MM.1S (cell line): ENCODE measurements around the gene CD300A.

Source experiments
- EZH2 ChIP-seq: fragments of 300-600 bp; sonication (generic); optimal IDR thresholded peaks from 2 replicates; pipeline ENCODE3; 2017; ENCODE audit warnings: low read depth, mild to moderate bottlenecking, antibody characterized with exemption, low read length, mixed read lengths
- EZH2phosphoT487 ChIP-seq: fragments of 300-600 bp; sonication (generic); IDR thresholded peaks from 2 replicates; pipeline ENCODE4 v1.6.1; 2018; ENCODE audit warnings: antibody characterized with exemption, low read length
- TF ChIP-seq, protein P1 (sequence below): fragments of 300-600 bp; sonication (generic); IDR thresholded peaks from 2 replicates; pipeline ENCODE4 v1.5.1; 2016; ENCODE audit warnings: antibody characterized with exemption, low read length, mixed read lengths

DNA sequence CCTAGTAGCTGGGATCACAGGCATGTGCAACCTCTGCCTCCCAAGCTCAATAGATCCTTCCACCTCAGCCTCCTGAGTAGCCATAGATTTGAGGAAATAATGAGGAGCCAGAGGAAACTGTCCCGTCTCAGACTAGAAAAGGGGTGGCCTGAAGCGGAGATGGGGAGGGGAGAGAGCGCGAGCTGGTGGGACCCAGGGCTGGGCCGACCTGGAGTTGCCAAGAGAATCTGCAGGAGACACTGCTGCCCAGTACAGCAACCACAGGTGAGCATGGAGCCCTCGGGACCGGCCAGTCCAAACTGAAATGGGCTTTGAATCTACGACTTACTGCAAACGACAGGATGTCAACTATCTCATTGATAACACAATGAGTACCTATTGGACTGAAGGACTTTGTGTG, 24.3 kb downstream of the CD300A start:
- TF ChIP-seq EZH2 (no peak), EZH2phosphoT487 (no peak)
- TF ChIP-seq, protein P1, sequence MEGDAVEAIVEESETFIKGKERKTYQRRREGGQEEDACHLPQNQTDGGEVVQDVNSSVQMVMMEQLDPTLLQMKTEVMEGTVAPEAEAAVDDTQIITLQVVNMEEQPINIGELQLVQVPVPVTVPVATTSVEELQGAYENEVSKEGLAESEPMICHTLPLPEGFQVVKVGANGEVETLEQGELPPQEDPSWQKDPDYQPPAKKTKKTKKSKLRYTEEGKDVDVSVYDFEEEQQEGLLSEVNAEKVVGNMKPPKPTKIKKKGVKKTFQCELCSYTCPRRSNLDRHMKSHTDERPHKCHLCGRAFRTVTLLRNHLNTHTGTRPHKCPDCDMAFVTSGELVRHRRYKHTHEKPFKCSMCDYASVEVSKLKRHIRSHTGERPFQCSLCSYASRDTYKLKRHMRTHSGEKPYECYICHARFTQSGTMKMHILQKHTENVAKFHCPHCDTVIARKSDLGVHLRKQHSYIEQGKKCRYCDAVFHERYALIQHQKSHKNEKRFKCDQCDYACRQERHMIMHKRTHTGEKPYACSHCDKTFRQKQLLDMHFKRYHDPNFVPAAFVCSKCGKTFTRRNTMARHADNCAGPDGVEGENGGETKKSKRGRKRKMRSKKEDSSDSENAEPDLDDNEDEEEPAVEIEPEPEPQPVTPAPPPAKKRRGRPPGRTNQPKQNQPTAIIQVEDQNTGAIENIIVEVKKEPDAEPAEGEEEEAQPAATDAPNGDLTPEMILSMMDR, result no peak
